CD14-positive monocyte (primary cell): Measurements from ENCODE around the gene TMPRSS2. TPM values are rescaled to one million over a fixed set of nuclear protein-coding genes. Genes with fewer than 3 reads are reported as not detected.
A peak's percentile ranks its signal among the peaks of the same experiment; 100 is the strongest.

Experiments
- DNase-seq, 3 donors: peaks; one replicate each; pipeline ENCODE4 v3.0.0-alpha.2; 2011 to 2022
- H2AFZ ChIP-seq: 2 replicates; pipeline ENCODE4 v1.6.0; 2012; ENCODE audit warnings: mild to moderate bottlenecking, low read depth, low read length, inconsistent platforms; ENCODE audit not compliant: insufficient read depth, poor library complexity, severe bottlenecking
- H3K27ac ChIP-seq, 2 donors: 1 replicate in 1 of 2; 2 replicates in 1 of 2; pipeline ENCODE4 v1.5.1; 2012 to 2013; ENCODE audit warnings: low read length in 2 of 2, control low read depth in 1 of 2, inconsistent platforms in 1 of 2, low read depth in 1 of 2, mild to moderate bottlenecking in 1 of 2
- H3K27me3 ChIP-seq, 2 donors: one replicate each; pipeline versions ENCODE4 v1.6.0 to v1.6.1; 2011 to 2013; ENCODE audit warnings: low read length in 2 of 2; ENCODE audit not compliant: control insufficient read depth in 2 of 2, insufficient read depth in 2 of 2
- H3K36me3 ChIP-seq, 2 donors: replicated peaks in 1 of 2; 1 replicate in 1 of 2; 2 replicates in 1 of 2; pipeline versions ENCODE4 v1.5.1 to v1.6.1; 2012 to 2013; ENCODE audit warnings: low read length in 2 of 2, control low read depth in 1 of 2, inconsistent platforms in 1 of 2, mild to moderate bottlenecking in 1 of 2; ENCODE audit not compliant: insufficient read depth in 2 of 2, control insufficient read depth in 1 of 2
- H3K4me1 ChIP-seq, 2 donors: 1 replicate in 1 of 2; 2 replicates in 1 of 2; pipeline versions ENCODE4 v1.5.1 to v1.6.1; 2012 to 2013; ENCODE audit warnings: low read length in 2 of 2, control low read depth in 1 of 2, inconsistent platforms in 1 of 2, mild to moderate bottlenecking in 1 of 2, moderate library complexity in 1 of 2; ENCODE audit not compliant: insufficient read depth in 2 of 2, control insufficient read depth in 1 of 2
- H3K4me2 ChIP-seq: replicated peaks from 2 replicates; pipeline ENCODE3; 2012; ENCODE audit warnings: low read length, moderate library complexity, mild to moderate bottlenecking; ENCODE audit not compliant: poor library complexity, severe bottlenecking; ENCODE audit errors: extremely low read depth
- H3K4me3 ChIP-seq, 3 experiments: fragments of 200-600 bp in 1 of 3; sonication (generic) in 1 of 3; replicated peaks in 1 of 3; 1 replicate in 2 of 3; 2 replicates in 1 of 3; pipeline ENCODE4 v1.5.1; 2011 to 2013; ENCODE audit warnings: low read length in 3 of 3, mild to moderate bottlenecking in 3 of 3, control low read depth in 2 of 3, low read depth in 2 of 3, inconsistent platforms in 1 of 3, moderate library complexity in 1 of 3
- H3K79me2 ChIP-seq: 2 replicates; pipeline ENCODE4 v1.6.0; 2012; ENCODE audit warnings: mild to moderate bottlenecking, control low read depth, inconsistent platforms, low read length, moderate library complexity; ENCODE audit not compliant: insufficient read depth
- H3K9ac ChIP-seq: 2 replicates; pipeline ENCODE4 v1.6.0; 2017; ENCODE audit warnings: low read length, mild to moderate bottlenecking; ENCODE audit not compliant: insufficient read depth, poor library complexity, severe bottlenecking
- H3K9me3 ChIP-seq, 2 donors: replicated peaks in 1 of 2; 1 replicate in 1 of 2; 2 replicates in 1 of 2; pipeline versions ENCODE4 v1.5.1 to v1.6.1; 2012 to 2013; ENCODE audit warnings: low read length in 2 of 2, control low read depth in 1 of 2; ENCODE audit not compliant: control insufficient read depth in 1 of 2, insufficient read depth in 1 of 2
- H4K20me1 ChIP-seq: 2 replicates; pipeline ENCODE4 v1.6.0; 2012; ENCODE audit warnings: mild to moderate bottlenecking, low read length, control low read depth, moderate library complexity; ENCODE audit not compliant: insufficient read depth
- H3K27ac Mint-ChIP-seq, 7 donors: one replicate each; pipeline ENCODE4 v1.8.0; 2020; ENCODE audit warnings: mild to moderate bottlenecking in 7 of 7, mixed read lengths in 7 of 7, moderate library complexity in 6 of 7, inconsistent platforms in 2 of 7
- H3K27me3 Mint-ChIP-seq, 3 donors: one replicate each; pipeline ENCODE4 v1.8.0; 2021 to 2022; ENCODE audit warnings: low read depth in 3 of 3, mild to moderate bottlenecking in 3 of 3, mixed read lengths in 3 of 3, moderate library complexity in 3 of 3, inconsistent platforms in 1 of 3
- H3K36me3 Mint-ChIP-seq, 2 donors: one replicate each; pipeline ENCODE4 v1.8.0; 2020; ENCODE audit warnings: mixed read lengths in 2 of 2, inconsistent platforms in 1 of 2, mild to moderate bottlenecking in 1 of 2
- H3K4me1 Mint-ChIP-seq: one replicate; pipeline ENCODE4 v1.8.0; 2020; ENCODE audit warnings: mild to moderate bottlenecking, mixed read lengths
- H3K4me3 Mint-ChIP-seq, 2 donors: one replicate each; pipeline ENCODE4 v1.8.0; 2020; ENCODE audit warnings: mild to moderate bottlenecking in 2 of 2, mixed read lengths in 2 of 2, moderate library complexity in 1 of 2
- H3K9me3 Mint-ChIP-seq, 7 donors: one replicate each; pipeline ENCODE4 v1.8.0; 2020 to 2022; ENCODE audit warnings: mixed read lengths in 7 of 7, mild to moderate bottlenecking in 6 of 7, moderate library complexity in 6 of 7, inconsistent platforms in 2 of 7
- WGBS: methylation state at CpG from one replicate; pipeline ENCODE4 v1.1.5; 2013; ENCODE audit warnings: missing lambda C conversion rate; ENCODE audit not compliant: insufficient coverage; 5-methylcytosine and 5-hydroxymethylcytosine counted together
- intact Hi-C, 2 donors: fragments of 100-400 bp; cut with micrococcal nuclease; formaldehyde crosslinking; loops; one replicate each; pipeline versions ENCODE4 v1.15.0 to v1.15.1; 2023
- polyA plus RNA-seq, 3 donors: library from polyadenylated mRNA; depleted of rRNA in 1 of 3; unstranded in 2 of 3; stranded (reverse) in 1 of 3; fragments of 300-500 nt in 2 of 3; fragments of >200 nt in 1 of 3; fragmentation: Illumina TruSeq in 2 of 3; gene quantifications; 1 replicate in 2 of 3; 2 replicates in 1 of 3; pipeline ENCODE4 v1.2.3, GENCODE V29; 2012 to 2021
- TF ChIP-seq, protein P1 (sequence below): fragments of 200-600 bp; IDR thresholded peaks from one replicate; pipeline ENCODE4 v1.8.0; 2022; ENCODE audit warnings: antibody characterized with exemption, mild to moderate bottlenecking

Gene TMPRSS2
- polyA plus RNA-seq, 3 donors = not detected

DNA sequence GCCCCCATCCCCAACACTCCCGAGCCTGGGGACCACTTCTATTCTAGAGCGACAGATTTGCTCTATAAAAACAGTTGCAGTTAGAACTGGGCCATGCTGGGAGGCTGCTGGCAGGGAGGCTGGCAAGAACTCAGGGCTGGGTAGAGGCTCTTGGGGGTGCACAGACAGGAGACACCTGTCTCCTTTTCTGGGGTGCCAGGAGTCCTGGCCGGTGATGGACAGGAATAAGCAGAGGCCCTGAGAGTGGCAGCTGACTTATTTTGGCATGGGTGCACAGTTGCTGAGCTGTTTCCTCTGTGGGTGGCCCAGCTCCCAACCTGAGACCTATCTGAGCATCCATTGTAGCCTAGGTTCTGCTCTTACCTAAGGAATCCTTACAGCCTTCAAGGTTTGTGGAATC lies 39.2 kb upstream of the TMPRSS2 start:
- no peak overlapping the region for H2AFZ ChIP-seq
- H3K79me2 ChIP-seq = no peaks in the 10 kb centered on the region
- H3K36me3 Mint-ChIP-seq = no peaks in the 10 kb centered on the region
- H3K4me3 Mint-ChIP-seq = no peak overlapping the region
- H4K20me1 ChIP-seq = no peaks in the 10 kb centered on the region
- intact Hi-C loops = no loop called here
- WGBS = 100% methylated on average over 1 of the region's 3 CpGs
- H3K27ac ChIP-seq = no peak overlapping the region
- peaks cover 0 to 4% (median 0%) of the 10 kb centered on the region in 7 donors for H3K9me3 Mint-ChIP-seq
- H3K4me2 ChIP-seq = no peak overlapping the region
- no peaks in the 10 kb centered on the region for H3K36me3 ChIP-seq
- peaks cover 12 to 27% (median 20%) of the 10 kb centered on the region in 3 donors for H3K27me3 Mint-ChIP-seq
- peaks cover 4% of the 10 kb centered on the region for H3K4me1 Mint-ChIP-seq
- TF ChIP-seq, protein P1, sequence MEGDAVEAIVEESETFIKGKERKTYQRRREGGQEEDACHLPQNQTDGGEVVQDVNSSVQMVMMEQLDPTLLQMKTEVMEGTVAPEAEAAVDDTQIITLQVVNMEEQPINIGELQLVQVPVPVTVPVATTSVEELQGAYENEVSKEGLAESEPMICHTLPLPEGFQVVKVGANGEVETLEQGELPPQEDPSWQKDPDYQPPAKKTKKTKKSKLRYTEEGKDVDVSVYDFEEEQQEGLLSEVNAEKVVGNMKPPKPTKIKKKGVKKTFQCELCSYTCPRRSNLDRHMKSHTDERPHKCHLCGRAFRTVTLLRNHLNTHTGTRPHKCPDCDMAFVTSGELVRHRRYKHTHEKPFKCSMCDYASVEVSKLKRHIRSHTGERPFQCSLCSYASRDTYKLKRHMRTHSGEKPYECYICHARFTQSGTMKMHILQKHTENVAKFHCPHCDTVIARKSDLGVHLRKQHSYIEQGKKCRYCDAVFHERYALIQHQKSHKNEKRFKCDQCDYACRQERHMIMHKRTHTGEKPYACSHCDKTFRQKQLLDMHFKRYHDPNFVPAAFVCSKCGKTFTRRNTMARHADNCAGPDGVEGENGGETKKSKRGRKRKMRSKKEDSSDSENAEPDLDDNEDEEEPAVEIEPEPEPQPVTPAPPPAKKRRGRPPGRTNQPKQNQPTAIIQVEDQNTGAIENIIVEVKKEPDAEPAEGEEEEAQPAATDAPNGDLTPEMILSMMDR = no peak
- no peak overlapping the region for H3K4me3 ChIP-seq
- peaks cover 0 to 2% of the 10 kb centered on the region in 2 donors for H3K27me3 ChIP-seq
- DNase-seq = no peak
- no peak overlapping the region for H3K27ac Mint-ChIP-seq
- no peaks in the 10 kb centered on the region for H3K4me1 ChIP-seq
- no peaks in the 10 kb centered on the region for H3K9me3 ChIP-seq
- H3K9ac ChIP-seq = no peak overlapping the region

DNA sequence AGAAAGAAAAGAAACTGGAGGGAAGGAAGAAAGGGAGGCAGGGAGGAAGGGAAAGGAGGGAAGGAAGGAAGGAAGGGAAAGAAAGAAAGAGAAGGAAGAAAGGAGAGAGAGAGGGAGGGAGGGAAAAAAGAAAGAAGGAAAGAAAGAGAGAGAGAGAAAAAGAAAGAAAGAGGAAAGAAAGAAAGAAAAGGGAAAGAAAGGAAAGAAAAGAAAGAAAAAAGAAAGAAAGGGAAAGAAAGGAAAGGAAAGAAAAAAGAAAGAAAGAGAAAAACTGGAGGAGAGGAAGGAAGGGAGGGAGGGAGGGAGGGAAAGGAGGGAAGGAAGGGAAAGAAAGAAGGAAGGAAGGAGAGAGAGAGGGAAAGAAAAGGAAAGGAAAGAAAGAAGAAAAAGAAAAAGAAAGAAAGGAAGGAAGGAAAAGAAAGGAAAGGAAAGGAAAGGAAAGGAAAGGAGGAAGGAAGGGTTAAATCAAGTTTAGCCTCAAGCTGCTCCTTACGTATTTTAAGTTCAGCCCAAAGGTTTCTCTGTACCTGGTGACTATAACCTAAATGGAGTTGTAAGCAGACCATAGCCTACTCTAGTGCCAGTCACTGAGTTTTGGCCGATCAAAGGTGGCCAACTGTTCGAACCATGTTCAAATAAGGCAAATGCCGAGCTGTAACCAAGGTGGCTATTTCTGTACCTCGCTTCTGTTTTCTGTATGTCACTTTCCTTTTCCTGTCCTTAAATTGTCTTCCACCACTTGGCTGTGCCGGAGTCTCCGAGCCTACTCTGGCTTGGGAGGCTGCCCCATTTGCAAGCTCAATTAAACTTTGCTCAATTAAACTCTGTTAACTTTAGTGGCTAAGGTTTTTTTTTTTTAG lies 37.8 kb upstream of the TMPRSS2 start:
- Mint-ChIP-seq H3K27ac (no peak overlapping the region), H3K27me3 (peaks cover 12 to 29% (median 20%) of the 10 kb centered on the region in 3 donors), H3K4me1 (peaks cover 4% of the 10 kb centered on the region), H3K36me3 (no peaks in the 10 kb centered on the region), H3K4me3 (peak overlapping the region in 1 of 2 donors; percentile 49), H3K9me3 (peaks cover 0 to 4% (median 0%) of the 10 kb centered on the region in 7 donors)
- 52% methylated on average over 3 of the region's 7 CpGs for WGBS
- no peaks in the 10 kb centered on the region for H3K4me1 ChIP-seq
- no peak overlapping the region for H3K27ac ChIP-seq
- H4K20me1 ChIP-seq = no peaks in the 10 kb centered on the region
- no peaks in the 10 kb centered on the region for H3K79me2 ChIP-seq
- H3K9ac ChIP-seq = no peak overlapping the region
- H3K27me3 ChIP-seq = peaks cover 0 to 2% of the 10 kb centered on the region in 2 donors
- DNase-seq = no peak
- H3K9me3 ChIP-seq = no peaks in the 10 kb centered on the region
- TF ChIP-seq, protein P1 = no peak
- H3K4me2 ChIP-seq = no peak overlapping the region
- intact Hi-C loops = no loop called here
- no peaks in the 10 kb centered on the region for H3K36me3 ChIP-seq
- H2AFZ ChIP-seq = no peak overlapping the region
- no peak overlapping the region for H3K4me3 ChIP-seq
